T-cell (primary cell): ENCODE measurements around the gene TRMT2B. TPM values are rescaled to one million over a fixed set of nuclear protein-coding genes. Genes with fewer than 3 reads are reported as not detected.

Source experiments
- ATAC-seq, 4 experiments: fragments of 200-7000 bp in 3 of 4; fragments of 150-1000 bp in 1 of 4; cut with Tn5 transposase; replicated peaks in 1 of 4; 1 replicate in 3 of 4; 2 replicates in 1 of 4; pipeline ENCODE4 v1.10.0; 2021; ENCODE audit warnings: moderate library complexity in 3 of 4, mild to moderate bottlenecking in 2 of 4, moderate number of reproducible peaks in 1 of 4
- CTCF ChIA-PET, 2 donors: fragments of 300-600 bp; sonication (Branson Sonifier 250); formaldehyde crosslinking; loops; one replicate each; lab custom pipeline; 2022; ENCODE audit warnings: antibody characterized with exemption in 2 of 2; lab: Charles Lee
- POLR2A ChIA-PET, 2 donors: fragments of 300-600 bp; sonication (Branson Sonifier 250); formaldehyde crosslinking; loops; one replicate each; lab custom pipeline; 2022; ENCODE audit warnings: antibody characterized with exemption in 2 of 2; lab: Charles Lee
- DNase-seq, 35 experiments: peaks; one replicate each; pipeline versions ENCODE4 v3.0.0 to v3.0.0-alpha.2; 2013 to 2023
- H3K27ac ChIP-seq: one replicate; pipeline ENCODE4 v1.5.1; 2013; ENCODE audit warnings: low read length
- H3K27me3 ChIP-seq, 2 experiments: replicated peaks in 1 of 2; 1 replicate in 1 of 2; 2 replicates in 1 of 2; pipeline versions ENCODE4 v1.6.1 to v1.7.0; 2013; ENCODE audit warnings: low read length in 1 of 2, mixed read lengths in 1 of 2; ENCODE audit not compliant: control insufficient read depth in 2 of 2, insufficient read depth in 2 of 2; ENCODE audit errors: extremely low read depth in 1 of 2
- H3K36me3 ChIP-seq, 2 donors: 1 replicate in 1 of 2; 2 replicates in 1 of 2; pipeline versions ENCODE4 v1.6.1 to v1.7.0; 2013; ENCODE audit warnings: low read length in 1 of 2; ENCODE audit not compliant: control insufficient read depth in 2 of 2, insufficient read depth in 1 of 2; ENCODE audit errors: extremely low read depth in 1 of 2
- H3K4me1 ChIP-seq, 2 experiments: 1 replicate in 1 of 2; 2 replicates in 1 of 2; pipeline versions ENCODE4 v1.6.1 to v1.7.0; 2013; ENCODE audit warnings: low read length in 2 of 2, mixed read lengths in 1 of 2; ENCODE audit not compliant: insufficient read depth in 2 of 2, control insufficient read depth in 1 of 2; ENCODE audit errors: extremely low read depth in 1 of 2
- H3K4me3 ChIP-seq, 2 donors: 1 replicate in 1 of 2; 2 replicates in 1 of 2; pipeline versions ENCODE4 v1.5.1 to v1.7.0; 2013; ENCODE audit warnings: mild to moderate bottlenecking in 2 of 2, low read length in 1 of 2, moderate library complexity in 1 of 2; ENCODE audit not compliant: control insufficient read depth in 1 of 2; ENCODE audit errors: extremely low read depth in 1 of 2
- H3K9me3 ChIP-seq: 2 replicates; pipeline ENCODE4 v1.7.0; 2013
- H3K27ac Mint-ChIP-seq, 2 donors: one replicate each; pipeline ENCODE4 v1.8.0; 2020 to 2021; ENCODE audit warnings: mild to moderate bottlenecking in 2 of 2, mixed read lengths in 2 of 2
- H3K27me3 Mint-ChIP-seq, 2 donors: one replicate each; pipeline ENCODE4 v1.8.0; 2021 to 2022; ENCODE audit warnings: mixed read lengths in 2 of 2
- H3K36me3 Mint-ChIP-seq: one replicate; pipeline ENCODE4 v1.8.0; 2021; ENCODE audit warnings: mixed read lengths
- H3K4me1 Mint-ChIP-seq, 3 donors: one replicate each; pipeline ENCODE4 v1.8.0; 2020 to 2022; ENCODE audit warnings: mixed read lengths in 3 of 3, mild to moderate bottlenecking in 1 of 3
- H3K4me3 Mint-ChIP-seq, 3 donors: one replicate each; pipeline ENCODE4 v1.8.0; 2020 to 2022; ENCODE audit warnings: mild to moderate bottlenecking in 3 of 3, mixed read lengths in 3 of 3, moderate library complexity in 3 of 3
- H3K9me3 Mint-ChIP-seq, 3 donors: one replicate each; pipeline ENCODE4 v1.8.0; 2020 to 2022; ENCODE audit warnings: mixed read lengths in 3 of 3
- WGBS: methylation state at CpG from one replicate; pipeline ENCODE4 v1.1.5; 2013; ENCODE audit warnings: missing lambda C conversion rate; ENCODE audit not compliant: insufficient coverage; 5-methylcytosine and 5-hydroxymethylcytosine counted together
- total RNA-seq, 35 experiments: library from RNA in 6 of 35; stranded (reverse) in 6 of 35; fragments of 120-200 nt in 1 of 35; gene quantifications; one replicate each; pipeline versions ENCODE4 v1.2.1 to v1.2.4 and lab custom pipeline; 2013 to 2026

The TRMT2B gene
- total RNA-seq (10 to 100 TPM; 34.7 to 45.8 (median 43.6) TPM), total RNA-seq (lab: John Stamatoyannopoulos, UW) (21.4 to 101 (median 60.1) reads per million in 29 experiments)
- 48.4 TPM for total RNA-seq (2013)

GRCh38 chrX:101051549-101052302 is at the start of gene TRMT2B:
TRMT2B (minus strand) TSS chrX:101052111; CDS start chrX:101042289, 9,822 bp downstream.
- Histone ChIP-seq H3K27me3 (no peaks in the 10 kb centered on the region), H3K4me1 (peaks cover 4 to 21% of the 10 kb centered on the region in 2 experiments), H3K4me3 (peak within 1 kb of the TSS; percentile 80 to 83), H3K36me3 (peaks cover 0 to 2% of the 10 kb centered on the region in 2 donors), H3K27ac (peak within 1 kb of the TSS; percentile 95), H3K9me3 (no peaks in the 10 kb centered on the region)
- POLR2A ChIA-PET = no interaction called here
- peak within 1 kb of the TSS; percentile 96 to 98 for H3K27ac Mint-ChIP-seq
- no peaks in the 10 kb centered on the region for H3K9me3 Mint-ChIP-seq
- ATAC-seq (peak; percentile 87 to 90 (median 88)), DNase-seq (peak; percentile 64 to 87 (median 78))
- H3K4me1 Mint-ChIP-seq = peaks cover 25 to 37% (median 34%) of the 10 kb centered on the region in 3 donors
- peak within 1 kb of the TSS; percentile 89 to 90 (median 89) for H3K4me3 Mint-ChIP-seq
- peaks cover 13% of the 10 kb centered on the region for H3K36me3 Mint-ChIP-seq
- H3K27me3 Mint-ChIP-seq = peaks cover 0 to 2% of the 10 kb centered on the region in 2 donors
- WGBS = no CpG with 5 or more reads among the region's 43 CpGs
- CTCF ChIA-PET = no interaction called here

GRCh38 chrX:101097546-101098453 is 45.9 kb upstream of the TRMT2B start, which contains the start of gene CENPI:
CENPI (plus strand) TSS chrX:101098204; CDS start chrX:101101071, 2,867 bp downstream.
- CTCF ChIA-PET = interaction anchor here (0.6 to 0.7 kb wide), 2 partner anchors 9 to 62 kb away, joined by 7 to 12 read pairs; no protein-coding TSS in a partner anchor
- no peaks in the 10 kb centered on the region for H3K36me3 Mint-ChIP-seq

GRCh38 chrX:101091817-101092216 is 39.9 kb upstream of the TRMT2B start:
- ATAC-seq (no peak), DNase-seq (no peak)
- Mint-ChIP-seq H3K36me3 (no peaks in the 10 kb centered on the region), H3K27me3 (peaks cover 0 to 2% of the 10 kb centered on the region in 2 donors), H3K9me3 (no peaks in the 10 kb centered on the region), H3K4me3 (no peak overlapping the region), H3K4me1 (no peaks in the 10 kb centered on the region), H3K27ac (no peak overlapping the region)
- ChIA-PET POLR2A (no interaction called here), CTCF (interaction anchor here in 1 of 2 donors (0.6 kb wide), 1 partner anchor 421 kb away, joined by 10 read pairs; no protein-coding TSS in a partner anchor)
- Histone ChIP-seq H3K36me3 (no peaks in the 10 kb centered on the region), H3K4me3 (no peak overlapping the region), H3K27ac (no peak overlapping the region), H3K27me3 (no peaks in the 10 kb centered on the region), H3K9me3 (no peaks in the 10 kb centered on the region), H3K4me1 (no peaks in the 10 kb centered on the region)
- no CpG with 5 or more reads among the region's 1 CpG for WGBS

More at GRCh38 chrX:101097546-101098453, 45.9 kb upstream of the TRMT2B start, which contains the start of gene CENPI:
- H3K4me1 Mint-ChIP-seq = peaks cover 2 to 14% (median 11%) of the 10 kb centered on the region in 3 donors
- peak within 1 kb of the TSS; percentile 73 to 87 (median 84) for H3K4me3 Mint-ChIP-seq
- Histone ChIP-seq H3K4me3 (peak within 1 kb of the TSS; percentile 11 to 54), H3K36me3 (no peaks in the 10 kb centered on the region), H3K27ac (peak within 1 kb of the TSS; percentile 69), H3K27me3 (no peaks in the 10 kb centered on the region), H3K9me3 (no peaks in the 10 kb centered on the region), H3K4me1 (peaks cover 2 to 3% of the 10 kb centered on the region in 2 experiments)
- no peaks in the 10 kb centered on the region for H3K9me3 Mint-ChIP-seq
- POLR2A ChIA-PET = interaction anchor here in 1 of 2 donors (0.6 kb wide), 1 partner anchor 48 kb away, joined by 3 read pairs; no protein-coding TSS in a partner anchor
- 1% methylated on average over 13 of the region's 48 CpGs for WGBS
- ATAC-seq (peak; percentile 99 to 100 (median 100)), DNase-seq (peak; percentile 80 to 95 (median 91))
- peaks cover 0 to 3% of the 10 kb centered on the region in 2 donors for H3K27me3 Mint-ChIP-seq
- H3K27ac Mint-ChIP-seq = peak within 1 kb of the TSS; percentile 83 to 94

DNA sequence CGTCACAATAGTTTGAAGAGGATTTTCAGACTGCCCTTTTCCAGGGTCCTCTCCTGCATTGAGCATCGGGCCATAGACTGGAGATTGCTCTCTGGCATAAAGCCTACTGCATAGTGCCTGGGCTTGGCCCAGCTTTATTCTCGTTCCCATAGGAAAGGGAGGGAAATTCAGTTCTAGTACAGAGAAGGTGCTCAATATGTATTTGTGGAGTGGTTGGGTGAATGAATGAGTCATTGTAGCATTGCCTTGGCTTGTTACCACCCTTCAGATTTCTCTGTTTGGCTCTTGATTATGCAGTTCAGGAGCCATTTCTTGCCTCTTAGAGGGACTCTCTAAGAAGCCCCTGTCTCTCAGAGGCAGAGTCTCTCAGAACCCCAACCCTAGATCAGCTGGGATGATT is 29.3 kb upstream of the TRMT2B start:
- no peaks in the 10 kb centered on the region for H3K9me3 ChIP-seq
- no peak overlapping the region for H3K27ac ChIP-seq
- ATAC-seq (no peak), DNase-seq (no peak)
- H3K36me3 Mint-ChIP-seq = no peaks in the 10 kb centered on the region
- H3K4me1 ChIP-seq = no peaks in the 10 kb centered on the region
- WGBS = no CpG with 5 or more reads among the region's 3 CpGs
- H3K4me1 Mint-ChIP-seq = peaks cover 0 to 6% (median 5%) of the 10 kb centered on the region in 3 donors
- ChIA-PET CTCF (no interaction called here), POLR2A (no interaction called here)
- H3K9me3 Mint-ChIP-seq = no peaks in the 10 kb centered on the region
- H3K27me3 Mint-ChIP-seq = peaks cover 17 to 29% of the 10 kb centered on the region in 2 donors
- no peaks in the 10 kb centered on the region for H3K36me3 ChIP-seq
- H3K27me3 ChIP-seq = peaks cover 0 to 16% of the 10 kb centered on the region in 2 experiments
- H3K4me3 Mint-ChIP-seq = no peak overlapping the region
- H3K4me3 ChIP-seq = no peak overlapping the region
- no peak overlapping the region for H3K27ac Mint-ChIP-seq

GRCh38 chrX:101080326-101081124 is 28.6 kb upstream of the TRMT2B start:
- Mint-ChIP-seq H3K27ac (no peak overlapping the region), H3K27me3 (peaks cover 17 to 29% of the 10 kb centered on the region in 2 donors), H3K4me1 (peaks cover 0 to 6% (median 5%) of the 10 kb centered on the region in 3 donors), H3K36me3 (no peaks in the 10 kb centered on the region), H3K9me3 (no peaks in the 10 kb centered on the region), H3K4me3 (no peak overlapping the region)
- peaks cover 0 to 16% of the 10 kb centered on the region in 2 experiments for H3K27me3 ChIP-seq
- no CpG with 5 or more reads among the region's 3 CpGs for WGBS
- DNase-seq = no peak
- ChIA-PET POLR2A (no interaction called here), CTCF (no interaction called here)
- H3K27ac ChIP-seq = no peak overlapping the region
- no peaks in the 10 kb centered on the region for H3K4me1 ChIP-seq
- no peaks in the 10 kb centered on the region for H3K36me3 ChIP-seq
- H3K9me3 ChIP-seq = no peaks in the 10 kb centered on the region
- H3K4me3 ChIP-seq = no peak overlapping the region
- ATAC-seq = no peak
